Nephron progenitor cell (in vitro differentiated cells): Measurements from ENCODE around the gene SLC16A6.
"Not testable (repeated sequence)": the region's sequence is repeated elsewhere in the genome, so short reads cannot be mapped to it uniquely, and the experiment has no call there.

ENCODE experiments used
- DNase-seq: peaks from one replicate; pipeline ENCODE4 v3.0.0; 2021
- H3K27ac Mint-ChIP-seq: 2 replicates; pipeline ENCODE4 v1.8.0; 2021; ENCODE audit warnings: mild to moderate bottlenecking, moderate library complexity, mixed read lengths
- H3K27me3 Mint-ChIP-seq: 2 replicates; pipeline ENCODE4 v1.8.0; 2021; ENCODE audit warnings: mild to moderate bottlenecking, low read depth, mixed read lengths; ENCODE audit not compliant: poor library complexity
- H3K36me3 Mint-ChIP-seq: 2 replicates; pipeline ENCODE4 v1.8.0; 2021; ENCODE audit warnings: low read depth, mixed read lengths
- H3K4me1 Mint-ChIP-seq: 2 replicates; pipeline ENCODE4 v1.8.0; 2021; ENCODE audit warnings: mixed read lengths
- H3K4me3 Mint-ChIP-seq: 2 replicates; pipeline ENCODE4 v1.8.0; 2021; ENCODE audit warnings: mild to moderate bottlenecking, moderate library complexity, mixed read lengths
- H3K9me3 Mint-ChIP-seq: 2 replicates; pipeline ENCODE4 v1.8.0; 2021; ENCODE audit warnings: mild to moderate bottlenecking, moderate library complexity, mixed read lengths
- CTCF ChIP-seq: fragments of 200-600 bp; sonication (generic); IDR thresholded peaks from 2 replicates; pipeline ENCODE4 v1.5.0; 2021; ENCODE audit warnings: antibody characterized with exemption

SLC16A6 gene

GRCh38 chr17:68290955-68291835 lies at the start of gene SLC16A6, which contains the start of gene ARSG:
SLC16A6 (minus strand) TSS chr17:68291127; CDS start chr17:68278320, 12,807 bp downstream.
ARSG (plus strand) TSS chr17:68291495; CDS start chr17:68307494, 15,999 bp downstream.
- peak within 1 kb of the TSS; percentile 91 for H3K4me3 Mint-ChIP-seq
- peak; percentile 76 for DNase-seq
- no peak within 1 kb of the TSS for H3K27ac Mint-ChIP-seq
- TF ChIP-seq CTCF = no peak
- H3K36me3 Mint-ChIP-seq = no peaks in the 10 kb centered on the region
- H3K9me3 Mint-ChIP-seq = no peaks in the 10 kb centered on the region
- peaks cover 77% of the 10 kb centered on the region for H3K27me3 Mint-ChIP-seq
- H3K4me1 Mint-ChIP-seq = peaks cover 29% of the 10 kb centered on the region

GRCh38 chr17:68334393-68334792 lies 43.5 kb upstream of the SLC16A6 start:
- H3K27me3 Mint-ChIP-seq = peaks cover 13% of the 10 kb centered on the region
- peaks cover 17% of the 10 kb centered on the region for H3K36me3 Mint-ChIP-seq
- no peaks in the 10 kb centered on the region for H3K4me1 Mint-ChIP-seq
- no peak for DNase-seq
- no peak for TF ChIP-seq CTCF
- H3K4me3 Mint-ChIP-seq = no peak overlapping the region
- peaks cover 50% of the 10 kb centered on the region for H3K9me3 Mint-ChIP-seq
- no peak overlapping the region for H3K27ac Mint-ChIP-seq

GRCh38 chr17:68331932-68332331 lies 41.0 kb upstream of the SLC16A6 start:
- not testable (repeated sequence) for H3K27ac Mint-ChIP-seq, H3K4me3 Mint-ChIP-seq, DNase-seq, H3K4me1 Mint-ChIP-seq
- H3K36me3 Mint-ChIP-seq = peaks cover 17% of the 10 kb centered on the region
- H3K9me3 Mint-ChIP-seq = peaks cover 64% of the 10 kb centered on the region
- H3K27me3 Mint-ChIP-seq = peaks cover 18% of the 10 kb centered on the region

GRCh38 chr17:68329331-68329730 lies 38.4 kb upstream of the SLC16A6 start:
- H3K4me3 Mint-ChIP-seq = no peak overlapping the region
- peaks cover 13% of the 10 kb centered on the region for H3K36me3 Mint-ChIP-seq
- DNase-seq = no peak
- peaks cover 57% of the 10 kb centered on the region for H3K9me3 Mint-ChIP-seq
- peaks cover 19% of the 10 kb centered on the region for H3K27me3 Mint-ChIP-seq
- TF ChIP-seq CTCF = no peak
- no peak overlapping the region for H3K27ac Mint-ChIP-seq
- no peaks in the 10 kb centered on the region for H3K4me1 Mint-ChIP-seq

- H3K4me3 Mint-ChIP-seq = no peak overlapping the region
These were observed 37.7 kb upstream of the SLC16A6 start for GRCh38 chr17:68328676-68329075.

More at GRCh38 chr17:68328676-68329075, 37.7 kb upstream of the SLC16A6 start:
- Mint-ChIP-seq H3K36me3 (peaks cover 13% of the 10 kb centered on the region), H3K27ac (no peak overlapping the region), H3K4me1 (no peaks in the 10 kb centered on the region), H3K27me3 (peaks cover 19% of the 10 kb centered on the region), H3K9me3 (peaks cover 54% of the 10 kb centered on the region)
- no peak for DNase-seq
- no peak for TF ChIP-seq CTCF
